H1 (cell line): ENCODE results near the gene AICDA. TPM values are rescaled to one million over a fixed set of nuclear protein-coding genes. Genes with fewer than 3 reads are reported as not detected.

Experiments
- CTCF ChIA-PET: fragments of 300-600 bp; sonication (Branson Sonifier 250); formaldehyde crosslinking; loops from one replicate; lab custom pipeline; 2021; ENCODE audit not compliant: partially characterized antibody; lab: Charles Lee
- POLR2A ChIA-PET: fragments of 300-600 bp; sonication (Branson Sonifier 250); formaldehyde crosslinking; loops from one replicate; lab custom pipeline; 2021; ENCODE audit warnings: inconsistent platforms; ENCODE audit not compliant: partially characterized antibody; lab: Charles Lee
- DNase-seq, 2 experiments: peaks; one replicate each; pipeline versions ENCODE4 v3.0.0 to v3.0.0-alpha.2; 2010 to 2022; ENCODE audit warnings: low spot score in 2 of 2, low read depth in 1 of 2, mixed read lengths in 1 of 2
- FAIRE-seq: peaks from 2 replicates; lab custom pipeline; 2011; peaks lifted over from hg19 to GRCh38; lab: Jason Lieb, UNC
- H2AFZ ChIP-seq: 2 replicates; pipeline ENCODE4 v1.8.1; 2012; ENCODE audit warnings: low read length, inconsistent platforms
- H2AK5ac ChIP-seq: 2 replicates; pipeline ENCODE4 v1.6.1; 2013; ENCODE audit warnings: low read depth, low read length
- H2BK120ac ChIP-seq: replicated peaks from 2 replicates; pipeline ENCODE3; 2013; ENCODE audit warnings: low read depth, low read length, inconsistent platforms
- H2BK12ac ChIP-seq: 2 replicates; pipeline ENCODE4 v1.6.1; 2013; ENCODE audit warnings: low read depth, low read length
- H2BK15ac ChIP-seq: 2 replicates; pipeline ENCODE4 v1.6.1; 2013; ENCODE audit warnings: low read length
- H2BK20ac ChIP-seq: 2 replicates; pipeline ENCODE4 v1.6.1; 2013; ENCODE audit warnings: low read length
- H2BK5ac ChIP-seq: 2 replicates; pipeline ENCODE4 v1.6.1; 2013; ENCODE audit warnings: low read depth, low read length
- H3K14ac ChIP-seq: 2 replicates; pipeline ENCODE4 v1.6.1; 2013; ENCODE audit warnings: inconsistent platforms; ENCODE audit not compliant: insufficient read length
- H3K18ac ChIP-seq: 2 replicates; pipeline ENCODE4 v1.6.1; 2013; ENCODE audit warnings: low read length; ENCODE audit errors: extremely low read depth
- H3K23ac ChIP-seq: 2 replicates; pipeline ENCODE4 v1.6.1; 2013; ENCODE audit warnings: inconsistent platforms; ENCODE audit not compliant: insufficient read length
- H3K23me2 ChIP-seq: 2 replicates; pipeline ENCODE4 v1.6.1; 2013; ENCODE audit warnings: low read depth, low read length
- H3K27ac ChIP-seq: 2 replicates; pipeline ENCODE4 v1.6.1; 2011; ENCODE audit warnings: low read depth, low read length, inconsistent platforms
- H3K27me3 ChIP-seq, 4 experiments: replicated peaks in 1 of 4; 1 replicate in 1 of 4; 2 replicates in 3 of 4; pipeline versions ENCODE4 v1.6.1 to v1.8.1; 2011 to 2013; ENCODE audit warnings: low read length in 3 of 4, mild to moderate bottlenecking in 3 of 4, inconsistent platforms in 2 of 4, mixed read lengths in 2 of 4, moderate library complexity in 1 of 4; ENCODE audit not compliant: control insufficient read depth in 3 of 4, insufficient read depth in 3 of 4; ENCODE audit errors: extremely low read depth in 1 of 4
- H3K36me3 ChIP-seq, 4 experiments: 2 replicates each; pipeline versions ENCODE4 v1.6.1 to v1.8.1; 2011 to 2013; ENCODE audit warnings: mild to moderate bottlenecking in 4 of 4, low read length in 3 of 4, moderate library complexity in 2 of 4, control low read depth in 1 of 4, inconsistent platforms in 1 of 4; ENCODE audit not compliant: insufficient read depth in 4 of 4, control insufficient read depth in 2 of 4
- H3K4ac ChIP-seq: replicated peaks from 2 replicates; pipeline ENCODE3; 2013; ENCODE audit warnings: low read length, low read depth, mixed read lengths, inconsistent platforms; ENCODE audit not compliant: insufficient read length
- H3K4me1 ChIP-seq, 4 experiments: replicated peaks in 1 of 4; 1 replicate in 1 of 4; 2 replicates in 3 of 4; pipeline versions ENCODE4 v1.6.1 to v1.8.1; 2011 to 2013; ENCODE audit warnings: low read length in 3 of 4, inconsistent platforms in 2 of 4, mixed read lengths in 1 of 4; ENCODE audit not compliant: insufficient read depth in 4 of 4, control insufficient read depth in 3 of 4
- H3K4me2 ChIP-seq, 2 experiments: 2 replicates each; pipeline versions ENCODE4 v1.6.1 to v1.8.1; 2011 to 2013; ENCODE audit warnings: low read depth in 2 of 2, low read length in 2 of 2, control low read depth in 1 of 2, inconsistent platforms in 1 of 2, mild to moderate bottlenecking in 1 of 2; ENCODE audit not compliant: insufficient read depth in 1 of 2
- H3K4me3 ChIP-seq, 4 experiments: fragments of 200-600, 300-600 bp in 1 of 4; sonication (generic), shearing (Covaris generic), sonication (Bioruptor Twin) in 1 of 4; 2 replicates each; pipeline versions ENCODE4 v1.5.1 to v1.8.1; 2011 to 2016; ENCODE audit warnings: low read length in 4 of 4, low read depth in 3 of 4, control low read depth in 2 of 4, inconsistent platforms in 2 of 4, mild to moderate bottlenecking in 2 of 4, mixed read lengths in 1 of 4, moderate library complexity in 1 of 4; ENCODE audit not compliant: insufficient read depth in 2 of 4; ENCODE audit errors: extremely low read depth in 1 of 4
- H3K56ac ChIP-seq: replicated peaks from 2 replicates; pipeline ENCODE3; 2013; ENCODE audit warnings: low read depth, mild to moderate bottlenecking, mixed read lengths, low read length, inconsistent platforms; ENCODE audit not compliant: insufficient read length
- H3K79me1 ChIP-seq: 2 replicates; pipeline ENCODE4 v1.6.1; 2013; ENCODE audit warnings: low read depth, low read length, control low read depth
- H3K79me2 ChIP-seq, 2 experiments: 2 replicates each; pipeline versions ENCODE4 v1.6.1 to v1.8.1; 2012 to 2013; ENCODE audit warnings: low read length in 2 of 2, mild to moderate bottlenecking in 2 of 2, inconsistent platforms in 1 of 2; ENCODE audit not compliant: insufficient read depth in 2 of 2, control insufficient read depth in 1 of 2
- H3K9ac ChIP-seq, 4 experiments: replicated peaks in 1 of 4; 1 replicate in 1 of 4; 2 replicates in 3 of 4; pipeline versions ENCODE4 v1.6.1 to v1.8.1; 2011 to 2013; ENCODE audit warnings: low read depth in 3 of 4, low read length in 3 of 4, control low read depth in 2 of 4, mild to moderate bottlenecking in 2 of 4, moderate library complexity in 2 of 4, inconsistent platforms in 1 of 4; ENCODE audit errors: extremely low read depth in 1 of 4
- H3K9me3 ChIP-seq, 2 experiments: 2 replicates each; pipeline versions ENCODE4 v1.6.1 to v1.8.1; 2012 to 2013; ENCODE audit warnings: mild to moderate bottlenecking in 2 of 2, moderate library complexity in 2 of 2, control low read depth in 1 of 2, inconsistent platforms in 1 of 2, low read depth in 1 of 2, low read length in 1 of 2, mixed read lengths in 1 of 2; ENCODE audit not compliant: insufficient read depth in 2 of 2
- H4K20me1 ChIP-seq, 2 experiments: replicated peaks in 1 of 2; 2 replicates each; pipeline versions ENCODE3 to v1.8.1; 2011 to 2013; ENCODE audit warnings: inconsistent platforms in 2 of 2, low read length in 2 of 2, mild to moderate bottlenecking in 1 of 2; ENCODE audit not compliant: insufficient read depth in 2 of 2, control insufficient read depth in 1 of 2
- H4K5ac ChIP-seq: 2 replicates; pipeline ENCODE4 v1.6.1; 2013; ENCODE audit warnings: low read length, low read depth, mixed read lengths, inconsistent platforms; ENCODE audit not compliant: insufficient read length
- H4K8ac ChIP-seq: 2 replicates; pipeline ENCODE4 v1.8.0; 2013; ENCODE audit warnings: mild to moderate bottlenecking, moderate library complexity, low read length, inconsistent platforms; ENCODE audit not compliant: insufficient read depth; ENCODE audit errors: extremely low read depth
- H4K91ac ChIP-seq: replicated peaks from 2 replicates; pipeline ENCODE3; 2013; ENCODE audit warnings: low read length, mixed read lengths, inconsistent platforms; ENCODE audit not compliant: insufficient read length
- CBX5 ChIP-seq: fragments of 300-800, 300-1000 bp; sonication (generic); IDR thresholded peaks from 2 replicates; pipeline ENCODE4 v1.7.1; 2016; ENCODE audit warnings: antibody characterized with exemption, low read length, low read depth
- CBX8 ChIP-seq: fragments of 300-800, 300-1000 bp; sonication (generic); IDR thresholded peaks from 2 replicates; pipeline ENCODE4 v1.7.1; 2016; ENCODE audit warnings: low read depth, low read length, borderline replicate concordance
- EGR1 ChIP-seq: IDR thresholded peaks from 2 replicates; pipeline ENCODE4 v1.6.1; 2011; ENCODE audit warnings: low read depth, low read length, borderline replicate concordance
- EZH2 ChIP-seq: fragments of 200-600 bp; sonication (generic); IDR thresholded peaks from 2 replicates; pipeline ENCODE4 v1.7.1; 2012; ENCODE audit warnings: low read depth, mild to moderate bottlenecking, moderate library complexity, low read length, inconsistent platforms; ENCODE audit not compliant: severe bottlenecking
- KDM4A ChIP-seq: IDR thresholded peaks from one replicate; pipeline ENCODE4 v1.7.1; 2012; ENCODE audit warnings: low read depth, mild to moderate bottlenecking, moderate library complexity, low read length, inconsistent platforms; ENCODE audit not compliant: severe bottlenecking
- MAFK ChIP-seq: IDR thresholded peaks from 2 replicates; pipeline ENCODE4 v1.6.1; 2012; ENCODE audit warnings: low read depth, mild to moderate bottlenecking, improper control_type of control experiment, low read length
- NRF1 ChIP-seq: IDR thresholded peaks from 2 replicates; pipeline ENCODE4 v1.6.1; 2011; ENCODE audit warnings: mild to moderate bottlenecking, low read depth, low read length, improper control_type of control experiment
- POLR2AphosphoS5 ChIP-seq: IDR thresholded peaks from 2 replicates; pipeline ENCODE4 v1.6.1; 2011; ENCODE audit warnings: low read depth, low read length
- RNF2 ChIP-seq: fragments of 200-900, 300-1000 bp; sonication (generic); IDR thresholded peaks from 2 replicates; pipeline ENCODE4 v1.7.1; 2016; ENCODE audit warnings: borderline replicate concordance, low read depth, mild to moderate bottlenecking, antibody characterized with exemption, low read length; ENCODE audit not compliant: poor library complexity, severe bottlenecking; ENCODE audit errors: missing control alignments
- TAF7 ChIP-seq: optimal IDR thresholded peaks from 2 replicates; pipeline ENCODE3; 2011; ENCODE audit warnings: low read depth, mild to moderate bottlenecking, inconsistent platforms, low read length, moderate library complexity, borderline replicate concordance
- TCF12 ChIP-seq: IDR thresholded peaks from 2 replicates; pipeline ENCODE4 v1.6.1; 2011; ENCODE audit warnings: low read depth, mild to moderate bottlenecking, low read length
- WGBS, 2 experiments: shearing (Covaris generic) in 1 of 2; methylation state at CpG; one replicate each; pipeline versions ENCODE4 v1.1.6 to v1.1.7; 2013 to 2015; ENCODE audit warnings: low lambda C conversion rate in 2 of 2, mixed read lengths in 2 of 2, inconsistent platforms in 1 of 2, low coverage in 1 of 2, missing lambda C conversion rate in 1 of 2; ENCODE audit not compliant: insufficient replicate concordance in 2 of 2, insufficient coverage in 1 of 2, insufficient read length in 1 of 2; ENCODE audit errors: extremely low coverage in 1 of 2, missing lambda C conversion rate in 1 of 2; 5-methylcytosine and 5-hydroxymethylcytosine counted together
- polyA plus RNA-seq, 7 experiments: library from polyadenylated mRNA; depleted of rRNA in 3 of 7; stranded (reverse) in 5 of 7; unstranded in 2 of 7; fragments of >200 nt in 5 of 7; fragments of 200-250 nt in 2 of 7; gene quantifications; 1 replicate in 5 of 7; 2 replicates in 1 of 7; 4 replicates in 1 of 7; pipeline versions ENCODE4 v1.2.1 to v1.2.3, GENCODE V29; 2011 to 2013; ENCODE audit warnings: missing spikeins in 2 of 7, mixed read lengths in 2 of 7
- total RNA-seq: library from RNA; stranded (reverse); fragmentation: NEBNext Ultra II Directional; extraction: Animal tissue kit (Norgen Biotek cat#: 25700); gene quantifications from 2 replicates; pipeline ENCODE4 v1.2.1, GENCODE V29; 2021
- TF ChIP-seq, protein P1 (sequence below): IDR thresholded peaks from 2 replicates; pipeline ENCODE4 v1.6.1; 2012; ENCODE audit warnings: low read length, inconsistent platforms

The AICDA gene
- total and polyA plus RNA-seq, 2 of the 8 experiments (the other 6 are each of a cell fraction or from before 2014, with no cell fraction given) = not detected

DNA sequence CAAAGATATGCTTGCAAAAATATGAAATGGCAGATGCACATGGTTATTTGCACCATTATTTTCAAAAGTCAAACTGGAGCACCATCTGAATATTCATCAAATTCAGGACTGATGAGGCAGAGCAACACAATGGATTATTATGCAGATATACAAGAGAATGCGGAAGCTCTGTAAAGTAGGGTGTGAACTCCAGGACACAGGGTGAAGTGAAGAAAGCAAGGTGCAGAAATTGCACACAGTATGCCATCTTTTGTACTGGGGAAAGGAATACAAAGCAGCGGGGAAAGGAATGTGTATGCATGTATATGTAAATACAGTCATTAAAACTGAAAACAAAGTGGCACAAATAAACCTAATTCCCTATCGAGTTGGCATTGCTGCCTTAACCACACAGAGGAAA, 49.3 kb downstream of the AICDA start:
- Histone ChIP-seq H3K27ac (no peak overlapping the region), H3K4me1 (peaks cover 0 to 11% (median 6%) of the 10 kb centered on the region in 4 experiments; a peak in 6 of 7 replicates), H2BK12ac (no peak overlapping the region), H3K23ac (no peak overlapping the region), H3K4me3 (peak overlapping the region in 1 of 4 experiments; percentile 5; a peak in 1 of 8 replicates), H3K4ac (no peak overlapping the region), H2BK120ac (no peak overlapping the region), H4K8ac (no peak overlapping the region), H3K4me2 (peak overlapping the region; percentile 46 to 60; a peak in 3 of 4 replicates), H3K18ac (no peak overlapping the region), H3K79me2 (no peaks in the 10 kb centered on the region), H3K36me3 (no peaks in the 10 kb centered on the region), H2BK15ac (no peak overlapping the region), H3K79me1 (no peaks in the 10 kb centered on the region), H4K20me1 (no peaks in the 10 kb centered on the region), H4K5ac (no peak overlapping the region), H2BK5ac (no peak overlapping the region), H3K23me2 (no peaks in the 10 kb centered on the region), H3K14ac (no peak overlapping the region), H3K9ac (no peak overlapping the region), H3K56ac (no peak overlapping the region), H2AFZ (no peak overlapping the region), H4K91ac (no peak overlapping the region), H3K27me3 (no peaks in the 10 kb centered on the region), H2BK20ac (no peak overlapping the region; the same call in 1 of the 2 replicates), H3K9me3 (peaks cover 8 to 13% of the 10 kb centered on the region in 2 experiments), H2AK5ac (no peak overlapping the region)
- DNase-seq (no peak), FAIRE-seq (peak; percentile 91)
- ChIA-PET CTCF (interaction anchor here (1.0 to 2.5 kb wide), 6 partner anchors 8 to 35 kb away, joined by 3 to 15 read pairs (median 6); no protein-coding TSS in a partner anchor), POLR2A (interaction anchor here (0.8 kb wide), 1 partner anchor 10 kb away, joined by 3 read pairs; no protein-coding TSS in a partner anchor)
- WGBS, 2 experiments = 25% methylated on average over 3 of the region's 3 CpGs; no CpG with 5 or more reads in 1 of the 2 experiments
- TF ChIP-seq EZH2 (no peak), EGR1 (no peak), TAF7 (no peak), CBX8 (no peak), TCF12 (no peak), KDM4A (no peak), NRF1 (no peak), MAFK (no peak), CBX5 (no peak), RNF2 (no peak), POLR2AphosphoS5 (no peak)
- TF ChIP-seq, protein P1, sequence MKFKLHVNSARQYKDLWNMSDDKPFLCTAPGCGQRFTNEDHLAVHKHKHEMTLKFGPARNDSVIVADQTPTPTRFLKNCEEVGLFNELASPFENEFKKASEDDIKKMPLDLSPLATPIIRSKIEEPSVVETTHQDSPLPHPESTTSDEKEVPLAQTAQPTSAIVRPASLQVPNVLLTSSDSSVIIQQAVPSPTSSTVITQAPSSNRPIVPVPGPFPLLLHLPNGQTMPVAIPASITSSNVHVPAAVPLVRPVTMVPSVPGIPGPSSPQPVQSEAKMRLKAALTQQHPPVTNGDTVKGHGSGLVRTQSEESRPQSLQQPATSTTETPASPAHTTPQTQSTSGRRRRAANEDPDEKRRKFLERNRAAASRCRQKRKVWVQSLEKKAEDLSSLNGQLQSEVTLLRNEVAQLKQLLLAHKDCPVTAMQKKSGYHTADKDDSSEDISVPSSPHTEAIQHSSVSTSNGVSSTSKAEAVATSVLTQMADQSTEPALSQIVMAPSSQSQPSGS = no peak
